ENCODE measurements around the gene UCKL1.
"Not testable (repeated sequence)": the region's sequence is repeated elsewhere in the genome, so short reads cannot be mapped to it uniquely, and the experiment has no call there.

The UCKL1 gene

GRCh38 chr20:63929071-63929470 is 27.1 kb downstream of the UCKL1 start:
- TF ChIP-seq CTCF (IDR thresholded peaks at IDR 0.05; ENCODE audit: insufficient read depth, missing control alignments) = no peak
- FAIRE-seq (no peak), DNase-seq (ENCODE audit: insufficient read length, low spot score) (no peak)

- DNase-seq (ENCODE audit: insufficient read length, low spot score) = no peak
- no peak for FAIRE-seq
- TF ChIP-seq CTCF (IDR thresholded peaks at IDR 0.05; ENCODE audit: insufficient read depth, missing control alignments) = no peak
Measured at GRCh38 chr20:63926298-63926697, 29.9 kb downstream of the UCKL1 start.

- TF ChIP-seq CTCF (IDR thresholded peaks at IDR 0.05; ENCODE audit: insufficient read depth, missing control alignments) = no peak
- FAIRE-seq (no peak), DNase-seq (ENCODE audit: insufficient read length, low spot score) (no peak)
Measured at GRCh38 chr20:63924241-63924640, 32.0 kb downstream of the UCKL1 start.

GRCh38 chr20:63923651-63924050 is 32.6 kb downstream of the UCKL1 start:
- TF ChIP-seq CTCF (IDR thresholded peaks at IDR 0.05; ENCODE audit: insufficient read depth, missing control alignments) = no peak
- DNase-seq (ENCODE audit: insufficient read length, low spot score) (no peak), FAIRE-seq (no peak)

GRCh38 chr20:63920226-63920625 is 36.0 kb downstream of the UCKL1 start:
- TF ChIP-seq CTCF (IDR thresholded peaks at IDR 0.05; ENCODE audit: insufficient read depth, missing control alignments) = no peak
- FAIRE-seq (no peak), DNase-seq (ENCODE audit: insufficient read length, low spot score) (no peak)

- FAIRE-seq = no peak
- no peak for TF ChIP-seq CTCF (IDR thresholded peaks at IDR 0.05; ENCODE audit: insufficient read depth, missing control alignments)
- no peak for DNase-seq (ENCODE audit: insufficient read length, low spot score)
Measured at GRCh38 chr20:63919130-63919529, 37.1 kb downstream of the UCKL1 start.

- FAIRE-seq (no peak), DNase-seq (ENCODE audit: insufficient read length, low spot score) (no peak)
- no peak for TF ChIP-seq CTCF (IDR thresholded peaks at IDR 0.05; ENCODE audit: insufficient read depth, missing control alignments)
Measured at GRCh38 chr20:63917811-63918210, 38.4 kb downstream of the UCKL1 start.

GRCh38 chr20:63916371-63916939 is 39.8 kb downstream of the UCKL1 start:
- FAIRE-seq = not testable (repeated sequence)

More at GRCh38 chr20:63916371-63916939, 39.8 kb downstream of the UCKL1 start:
- not testable (repeated sequence) for DNase-seq (ENCODE audit: insufficient read length, low spot score)
